ENCODE measurements around the gene ARL16. TPM values are rescaled to one million over a fixed set of nuclear protein-coding genes. Genes with fewer than 3 reads are reported as not detected.

The ARL16 gene
- total RNA-seq, 2 donors from 2014 or later, result 10.5 to 34.0 TPM

DNA sequence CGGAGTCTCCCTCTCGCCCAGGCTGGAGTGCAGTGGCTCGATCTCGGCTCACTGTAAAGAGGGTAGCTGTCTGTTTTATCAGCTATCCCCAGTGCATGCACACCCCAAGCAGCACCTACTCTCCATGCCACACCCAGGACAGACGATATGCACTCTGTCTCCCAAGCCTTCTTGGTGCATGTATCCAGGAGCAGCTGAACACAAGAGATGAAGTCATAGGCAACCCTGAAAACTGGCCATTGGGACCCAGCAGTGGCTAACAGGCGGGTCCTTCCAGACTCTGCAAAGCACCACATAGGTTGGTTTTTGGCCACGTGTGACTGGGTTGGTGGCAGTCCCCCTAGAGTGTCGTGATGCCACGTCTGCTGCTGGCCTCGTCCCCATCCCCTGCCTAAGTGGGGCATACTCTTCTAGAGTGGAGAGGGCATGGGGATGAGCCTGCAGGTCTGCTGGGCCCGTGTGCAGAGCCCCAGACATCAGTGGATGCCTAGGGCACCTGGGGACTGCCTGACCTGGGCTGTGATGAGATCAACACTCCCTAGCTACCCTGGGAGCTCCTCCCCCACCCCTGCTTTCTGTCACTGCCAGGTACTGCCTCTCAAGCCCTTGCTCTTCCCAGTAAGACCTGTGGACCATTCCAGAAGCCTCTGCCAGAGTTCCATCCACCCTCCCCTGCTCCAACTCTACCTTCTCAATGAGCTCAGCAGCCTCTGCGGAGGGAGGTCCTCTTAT is 36.6 kb downstream of the ARL16 start:
- H3K4me1 Mint-ChIP-seq, result peaks cover 3% of the 10 kb centered on the region
- H3K4me3 Mint-ChIP-seq, result no peak overlapping the region

DNA sequence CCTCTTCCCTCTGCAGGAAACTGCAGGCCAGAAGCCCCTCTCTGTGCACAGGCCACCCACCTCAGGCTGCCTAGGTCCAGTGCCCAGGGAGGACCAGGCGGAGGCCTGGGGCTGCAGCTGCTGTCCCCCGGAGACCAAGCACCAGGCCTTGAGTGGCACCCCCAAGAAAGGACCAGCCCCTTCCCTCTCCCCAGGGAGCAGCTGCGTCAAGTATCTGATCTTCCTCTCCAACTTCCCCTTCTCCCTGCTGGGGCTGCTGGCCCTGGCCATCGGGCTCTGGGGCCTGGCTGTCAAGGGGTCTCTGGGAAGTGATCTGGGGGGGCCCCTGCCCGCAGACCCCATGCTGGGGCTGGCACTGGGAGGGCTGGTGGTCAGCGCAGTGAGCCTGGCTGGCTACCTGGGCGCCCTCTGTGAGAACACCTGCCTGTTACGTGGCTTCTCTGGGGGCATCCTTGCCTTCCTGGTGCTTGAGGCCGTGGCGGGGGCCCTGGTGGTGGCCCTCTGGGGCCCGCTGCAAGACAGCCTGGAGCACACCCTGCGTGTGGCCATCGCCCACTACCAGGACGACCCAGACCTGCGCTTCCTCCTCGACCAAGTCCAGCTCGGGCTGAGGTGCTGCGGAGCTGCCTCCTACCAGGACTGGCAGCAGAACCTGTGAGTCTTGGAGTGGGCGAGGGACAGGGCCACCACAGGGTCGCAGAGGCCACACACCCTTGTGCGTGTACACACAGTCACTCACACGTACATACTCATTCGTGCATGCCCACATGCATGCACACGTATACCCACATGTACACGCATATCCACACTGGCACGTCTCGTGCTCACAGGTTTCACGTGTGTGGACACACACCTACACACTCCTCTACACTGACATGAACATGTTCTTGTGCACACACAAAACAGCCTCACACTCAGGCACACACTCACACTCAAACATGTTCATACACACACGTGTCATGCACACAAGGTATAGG is 38.3 kb downstream of the ARL16 start:
- no peaks in the 10 kb centered on the region for H3K9me3 ChIP-seq (ENCODE audit: control insufficient read depth, low read length, poor library complexity, severe bottlenecking)
- no peaks in the 10 kb centered on the region for H3K36me3 Mint-ChIP-seq (ENCODE audit: low read depth)
- H3K4me1 Mint-ChIP-seq, result no peaks in the 10 kb centered on the region
- H3K27me3 Mint-ChIP-seq, result no peaks in the 10 kb centered on the region
- no peak for ATAC-seq
- H3K4me3 Mint-ChIP-seq, result no peak overlapping the region
- DNase-seq, result no peak
- H3K27ac Mint-ChIP-seq, result no peak overlapping the region

More for the DNA sequence above, 36.6 kb downstream of the ARL16 start:
- no peak overlapping the region for H3K27ac Mint-ChIP-seq
- no peaks in the 10 kb centered on the region for H3K9me3 ChIP-seq (ENCODE audit: control insufficient read depth, low read length, poor library complexity, severe bottlenecking)
- DNase-seq, result no peak
- ATAC-seq, result no peak
- H3K27me3 Mint-ChIP-seq, result peaks cover 6% of the 10 kb centered on the region
- peaks cover 2% of the 10 kb centered on the region for H3K36me3 Mint-ChIP-seq (ENCODE audit: low read depth)

- no peaks in the 10 kb centered on the region for H3K27me3 Mint-ChIP-seq
- no peak overlapping the region for H3K27ac Mint-ChIP-seq
- no peak for DNase-seq
- ATAC-seq, result no peak
- H3K4me1 Mint-ChIP-seq, result no peaks in the 10 kb centered on the region
- no peaks in the 10 kb centered on the region for H3K36me3 Mint-ChIP-seq (ENCODE audit: low read depth)
- H3K9me3 ChIP-seq (ENCODE audit: control insufficient read depth, low read length, poor library complexity, severe bottlenecking), result no peaks in the 10 kb centered on the region
- H3K4me3 Mint-ChIP-seq, result no peak overlapping the region
These were observed 39.1 kb downstream of the ARL16 start for GRCh38 chr17:81644496-81644895.

GRCh38 chr17:81641825-81642489 is 41.6 kb downstream of the ARL16 start:
- H3K4me3 Mint-ChIP-seq, result no peak overlapping the region
- no peaks in the 10 kb centered on the region for H3K36me3 Mint-ChIP-seq (ENCODE audit: low read depth)
- H3K27me3 Mint-ChIP-seq, result no peaks in the 10 kb centered on the region
- no peaks in the 10 kb centered on the region for H3K9me3 ChIP-seq (ENCODE audit: control insufficient read depth, low read length, poor library complexity, severe bottlenecking)
- DNase-seq (no peak), ATAC-seq (no peak)
- H3K27ac Mint-ChIP-seq, result no peak overlapping the region
- no peaks in the 10 kb centered on the region for H3K4me1 Mint-ChIP-seq

- H3K9me3 ChIP-seq (ENCODE audit: control insufficient read depth, low read length, poor library complexity, severe bottlenecking), result no peaks in the 10 kb centered on the region
- Mint-ChIP-seq H3K4me1 (peaks cover 9% of the 10 kb centered on the region), H3K27me3 (no peaks in the 10 kb centered on the region), H3K36me3 (ENCODE audit: low read depth) (no peaks in the 10 kb centered on the region), H3K4me3 (no peak overlapping the region), H3K27ac (no peak overlapping the region)
- no peak for ATAC-seq
- no peak for DNase-seq
These were observed 43.6 kb downstream of the ARL16 start for GRCh38 chr17:81640011-81640410.

GRCh38 chr17:81638683-81639082 is 44.9 kb downstream of the ARL16 start:
- Mint-ChIP-seq H3K36me3 (ENCODE audit: low read depth) (no peaks in the 10 kb centered on the region), H3K4me3 (no peak overlapping the region), H3K4me1 (peaks cover 9% of the 10 kb centered on the region), H3K27ac (no peak overlapping the region), H3K27me3 (no peaks in the 10 kb centered on the region)
- no peak for ATAC-seq
- H3K9me3 ChIP-seq (ENCODE audit: control insufficient read depth, low read length, poor library complexity, severe bottlenecking), result no peaks in the 10 kb centered on the region
- DNase-seq, result no peak

- no peaks in the 10 kb centered on the region for H3K9me3 ChIP-seq (ENCODE audit: control insufficient read depth, low read length, poor library complexity, severe bottlenecking)
- ATAC-seq, result peak; percentile 94
- Mint-ChIP-seq H3K27ac (peak within 1 kb of the TSS; percentile 95), H3K36me3 (ENCODE audit: low read depth) (no peaks in the 10 kb centered on the region), H3K27me3 (no peaks in the 10 kb centered on the region), H3K4me1 (peaks cover 12% of the 10 kb centered on the region), H3K4me3 (peak within 1 kb of the TSS; percentile 95)
- DNase-seq, result peak; percentile 75 to 81 (median 75)
These were observed 46.9 kb downstream of the ARL16 start, which contains the start of the genes NPLOC4 and TSPAN10 for GRCh38 chr17:81636505-81637288. NPLOC4 (minus strand) TSS chr17:81637112; CDS start chr17:81636930, 182 bp downstream. TSPAN10 (plus strand) TSS chr17:81637196; CDS start chr17:81642413, 5,217 bp downstream.

DNA sequence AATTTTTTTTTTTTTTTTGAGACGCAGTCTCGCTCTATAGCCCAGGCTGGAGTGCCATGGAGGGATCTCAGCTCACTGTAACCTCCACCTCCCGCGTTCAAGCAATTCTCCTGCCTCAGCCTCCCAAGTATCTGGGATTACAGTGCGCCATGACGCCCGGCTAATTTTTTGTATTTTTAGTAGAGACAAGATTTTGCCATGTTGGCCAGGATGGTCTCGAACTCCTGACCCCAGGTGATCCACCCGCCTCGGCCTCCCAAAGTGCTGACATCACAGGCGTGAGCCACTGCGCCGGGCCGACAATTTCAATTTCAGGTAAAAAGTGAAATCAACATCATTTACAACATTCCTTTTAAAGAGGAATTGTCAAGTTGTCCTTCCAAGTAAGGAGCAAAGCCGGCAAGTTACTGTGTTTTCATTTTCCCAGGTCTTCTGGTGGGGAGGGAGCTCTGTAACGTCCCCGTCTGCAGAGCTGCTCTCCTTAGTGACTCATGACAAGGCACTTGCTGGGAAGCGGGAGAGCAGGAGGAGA is 47.6 kb downstream of the ARL16 start:
- H3K36me3 Mint-ChIP-seq (ENCODE audit: low read depth), result no peaks in the 10 kb centered on the region
- ATAC-seq (peak; percentile 3), DNase-seq (no peak)

DNA sequence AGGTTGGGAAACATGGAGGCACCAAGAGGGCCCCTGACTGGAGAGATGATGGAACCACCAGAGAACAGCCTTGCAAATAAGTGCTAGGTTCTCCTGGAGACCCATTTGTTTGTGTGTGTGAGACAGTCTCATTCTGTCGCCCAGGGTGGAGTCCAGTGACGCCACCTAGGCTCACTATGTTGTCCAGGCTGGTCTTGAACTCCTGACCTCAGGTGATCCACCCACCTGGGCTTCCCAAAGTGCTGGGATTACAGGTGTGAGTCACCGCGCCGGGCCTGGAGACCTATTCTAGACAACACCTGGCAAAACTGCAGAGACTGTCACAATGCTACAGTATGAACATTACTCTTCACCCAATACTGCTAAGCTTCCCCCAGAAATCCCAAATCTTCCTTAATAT is 48.2 kb downstream of the ARL16 start:
- Mint-ChIP-seq H3K27me3 (no peaks in the 10 kb centered on the region), H3K36me3 (ENCODE audit: low read depth) (no peaks in the 10 kb centered on the region), H3K27ac (peak overlapping the region; percentile 95), H3K4me3 (peak overlapping the region; percentile 95), H3K4me1 (peaks cover 12% of the 10 kb centered on the region)
- no peak for ATAC-seq
- no peaks in the 10 kb centered on the region for H3K9me3 ChIP-seq (ENCODE audit: control insufficient read depth, low read length, poor library complexity, severe bottlenecking)
- no peak for DNase-seq

More for the DNA sequence above, 47.6 kb downstream of the ARL16 start:
- H3K27ac Mint-ChIP-seq, result peak overlapping the region; percentile 95
- H3K4me1 Mint-ChIP-seq, result peaks cover 12% of the 10 kb centered on the region
- H3K9me3 ChIP-seq (ENCODE audit: control insufficient read depth, low read length, poor library complexity, severe bottlenecking), result no peaks in the 10 kb centered on the region
- peak overlapping the region; percentile 95 for H3K4me3 Mint-ChIP-seq
- H3K27me3 Mint-ChIP-seq, result no peaks in the 10 kb centered on the region

DNA sequence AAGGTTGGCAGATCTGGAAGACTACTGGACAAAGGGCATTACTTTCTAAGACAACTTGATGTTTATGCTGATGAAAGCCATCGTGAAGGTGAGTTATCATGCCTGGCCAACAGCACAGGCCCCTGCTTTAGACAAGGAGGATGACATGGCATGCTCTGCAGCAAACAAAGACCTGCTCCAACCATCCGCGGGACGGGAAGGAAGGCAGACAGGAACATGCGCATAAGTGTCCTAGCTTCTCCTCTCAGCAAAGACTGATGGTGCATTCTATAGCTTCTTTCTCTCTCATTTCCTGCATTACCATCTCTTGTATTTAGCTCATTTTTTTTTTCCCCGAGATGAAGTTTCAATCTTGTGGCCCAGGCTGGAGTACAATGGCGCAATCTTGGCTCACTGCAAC is 52.1 kb downstream of the ARL16 start:
- Mint-ChIP-seq H3K27ac (no peak overlapping the region), H3K27me3 (no peaks in the 10 kb centered on the region), H3K4me1 (peaks cover 13% of the 10 kb centered on the region), H3K4me3 (no peak overlapping the region), H3K36me3 (ENCODE audit: low read depth) (peaks cover under 1% of the 10 kb centered on the region)
- ATAC-seq (no peak), DNase-seq (no peak)
- H3K9me3 ChIP-seq (ENCODE audit: control insufficient read depth, low read length, poor library complexity, severe bottlenecking), result no peaks in the 10 kb centered on the region

Data from T-helper 17 cell (primary cell).